GM04503 (cell line): ENCODE data around the gene HMGB1.
A peak's percentile ranks its signal among the peaks of the same experiment; 100 is the strongest.

Source experiments
- DNase-seq: peaks from one replicate; pipeline ENCODE4 v3.0.0-alpha.2; 2012; ENCODE audit warnings: low read depth

Gene HMGB1

DNA sequence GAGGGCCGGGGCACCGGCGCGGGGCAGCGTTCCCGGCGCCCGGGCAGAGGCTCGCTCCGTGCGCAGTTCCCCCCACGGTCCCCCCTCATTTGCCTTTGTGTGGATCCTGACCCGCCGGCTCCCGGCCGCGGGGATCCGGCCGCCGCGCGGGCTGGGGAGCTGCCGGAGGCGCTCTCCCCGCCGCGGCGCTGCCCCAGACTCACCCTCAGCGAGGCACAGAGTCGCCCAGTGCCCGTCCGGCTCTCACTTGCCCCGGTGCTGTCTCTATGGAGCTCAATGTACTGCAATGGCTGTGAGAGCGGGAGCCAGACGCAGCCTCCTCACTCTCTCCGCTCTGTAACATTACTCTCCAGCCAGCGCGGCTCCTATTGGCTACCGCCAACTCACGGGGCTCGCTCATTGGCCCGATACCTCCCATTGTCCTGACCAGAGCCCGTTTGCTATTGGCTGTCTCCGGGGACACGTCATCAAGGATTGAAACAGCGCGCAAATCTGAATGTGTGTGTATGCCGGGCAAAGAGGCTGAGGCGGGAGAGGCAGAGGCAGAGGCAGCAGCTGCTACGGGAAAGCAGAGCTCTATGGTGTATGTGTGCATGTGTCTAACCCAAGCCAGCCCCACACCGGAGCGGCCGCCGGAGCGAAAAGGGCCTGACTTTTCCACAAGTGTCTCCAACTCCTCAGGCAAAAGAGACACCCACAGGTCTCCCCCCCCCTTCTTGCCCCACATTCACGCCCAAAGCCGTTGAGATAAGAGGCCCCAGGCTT lies at the start of gene HMGB1:
HMGB1 (minus strand) TSS at position 344 of the 765 bp plus-strand sequence. CDS start 2,256 bp downstream, outside the sequence.
- DNase-seq = peak; percentile 93

DNA sequence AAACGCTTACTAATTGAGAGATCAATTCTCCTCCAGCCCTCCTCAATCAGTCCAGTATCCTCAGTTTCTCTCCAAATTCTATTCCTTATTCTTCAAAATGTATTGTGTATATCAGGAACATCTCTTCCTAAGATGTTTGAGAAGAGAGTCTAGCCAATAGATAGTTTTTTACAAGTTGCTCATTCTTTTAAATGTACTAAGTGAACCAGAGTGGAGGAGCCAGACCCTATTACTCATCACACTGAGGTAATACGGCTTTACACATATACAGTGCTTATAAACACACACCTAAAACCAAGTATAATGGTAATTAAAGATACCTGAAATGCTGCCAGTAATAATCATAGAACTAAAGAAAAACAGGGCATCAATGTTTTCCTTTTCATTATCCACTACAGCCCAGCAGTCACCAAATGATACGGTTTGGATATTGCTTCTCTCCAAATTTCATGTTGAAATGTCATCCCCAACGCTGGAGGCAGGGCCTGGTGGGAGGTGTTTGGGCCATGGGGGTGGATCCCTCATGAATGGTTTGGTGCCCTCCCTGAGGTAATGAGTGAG lies 45.2 kb upstream of the HMGB1 start:
- DNase-seq = no peak

DNA sequence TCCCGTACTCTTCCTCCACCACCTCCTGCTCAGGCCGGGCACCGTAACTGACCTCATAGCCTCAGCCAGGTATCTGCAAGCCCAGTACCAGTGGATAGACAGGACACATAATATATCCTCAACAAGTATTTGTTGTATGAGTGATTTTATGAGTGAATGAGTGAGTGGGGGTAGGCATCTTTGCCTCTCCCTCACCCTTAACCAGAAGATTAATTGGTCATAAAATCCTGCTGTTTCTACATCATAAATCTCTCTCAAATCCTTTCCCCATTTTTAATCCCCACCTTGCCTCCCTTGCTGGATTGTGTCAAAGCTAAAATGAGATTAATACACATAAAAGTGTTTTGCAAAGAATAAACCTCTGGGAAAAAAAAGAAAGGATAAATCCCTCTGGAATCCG lies 44.4 kb upstream of the HMGB1 start:
- DNase-seq = no peak

DNA sequence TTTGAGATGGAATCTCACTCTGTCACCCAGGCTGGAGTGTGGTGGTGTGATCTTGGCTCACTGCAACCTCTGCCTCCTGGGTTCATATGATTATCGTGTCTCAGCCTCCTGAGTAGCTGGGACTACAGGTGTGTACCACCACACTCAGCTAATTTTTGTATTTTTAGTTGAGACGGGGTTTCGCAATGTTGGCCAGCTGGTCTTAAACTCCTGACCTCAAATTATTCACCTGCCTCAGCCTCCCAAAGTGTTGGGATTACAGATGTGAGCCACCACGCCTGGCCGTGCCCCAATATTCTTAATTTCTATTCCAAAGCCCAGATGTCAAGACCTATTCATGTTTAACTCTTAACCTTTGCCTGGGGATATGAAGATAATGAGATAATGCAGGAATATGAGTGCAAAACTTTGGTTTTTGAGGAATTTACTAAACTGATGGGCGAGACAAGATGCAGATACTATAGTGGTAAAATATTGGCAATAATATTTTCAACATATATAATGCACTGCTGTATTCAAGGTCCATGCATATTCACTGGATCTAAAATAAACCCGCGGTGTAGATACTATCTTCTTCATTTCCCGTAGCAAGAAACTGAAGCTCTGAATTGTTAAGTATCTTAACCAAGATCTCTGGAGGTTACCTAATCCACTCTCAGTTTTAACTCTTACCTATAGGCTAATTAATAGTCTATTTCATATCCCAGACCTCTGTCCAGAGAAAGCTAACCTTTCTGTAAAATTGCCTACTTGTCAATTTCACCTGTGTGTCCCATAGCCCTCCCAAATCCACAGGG lies 43.7 kb upstream of the HMGB1 start:
- no peak for DNase-seq

DNA sequence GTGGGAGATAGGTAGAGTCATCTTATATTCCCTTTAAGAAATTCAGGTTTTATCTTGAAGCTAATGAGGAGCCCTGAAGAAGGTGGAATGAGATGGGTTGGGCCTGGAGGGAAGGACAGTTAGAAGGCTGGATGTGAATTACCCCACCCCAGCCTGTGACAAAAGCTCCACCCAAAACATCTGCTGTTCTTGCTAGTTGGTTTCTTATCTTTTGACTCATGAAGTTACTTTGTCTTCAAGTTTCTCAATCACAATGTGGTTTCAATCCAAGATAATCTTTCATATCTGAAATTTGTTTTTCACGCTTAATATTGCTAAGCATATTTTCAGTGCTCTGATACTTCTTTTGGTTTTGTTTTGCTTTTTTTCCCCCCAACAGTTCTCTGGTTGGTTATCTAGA lies 38.3 kb upstream of the HMGB1 start:
- no peak for DNase-seq

DNA sequence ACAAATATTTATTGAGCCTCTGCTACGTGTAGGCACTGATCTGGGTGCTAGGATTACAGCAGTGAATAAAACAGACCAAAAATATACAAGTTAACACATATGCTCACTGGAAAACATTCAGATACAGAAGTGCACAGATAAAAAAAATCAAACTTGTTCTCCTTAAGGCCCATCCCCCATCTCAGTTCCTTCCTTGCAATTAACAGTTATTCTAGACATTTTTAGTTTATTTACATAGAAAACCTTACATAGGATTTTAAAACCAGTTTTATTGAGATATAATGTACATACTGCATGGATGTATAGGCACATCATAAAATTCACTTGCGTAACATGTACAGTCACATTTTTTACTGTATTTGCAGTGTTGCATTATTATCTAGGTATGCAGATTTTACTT lies 36.5 kb upstream of the HMGB1 start:
- no peak for DNase-seq

DNA sequence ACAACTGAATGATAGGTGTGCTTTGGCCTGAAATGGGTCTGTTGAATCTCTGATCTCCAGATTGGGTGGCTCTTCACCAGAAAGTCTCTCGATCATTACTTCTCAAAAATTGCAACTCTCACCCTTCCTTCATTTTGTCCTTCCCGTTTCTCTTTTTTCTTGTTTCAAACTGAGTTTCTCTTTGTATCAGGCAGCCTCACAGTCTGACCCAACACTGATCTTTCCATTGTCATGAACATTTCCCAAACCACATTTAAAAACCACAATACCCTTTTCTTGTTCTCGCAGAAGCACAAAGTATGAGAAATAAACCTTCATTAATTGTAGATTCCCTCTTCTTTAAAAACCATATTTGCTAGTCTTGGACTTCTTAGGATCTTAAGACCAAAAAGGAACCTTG lies 33.6 kb upstream of the HMGB1 start:
- no peak for DNase-seq

DNA sequence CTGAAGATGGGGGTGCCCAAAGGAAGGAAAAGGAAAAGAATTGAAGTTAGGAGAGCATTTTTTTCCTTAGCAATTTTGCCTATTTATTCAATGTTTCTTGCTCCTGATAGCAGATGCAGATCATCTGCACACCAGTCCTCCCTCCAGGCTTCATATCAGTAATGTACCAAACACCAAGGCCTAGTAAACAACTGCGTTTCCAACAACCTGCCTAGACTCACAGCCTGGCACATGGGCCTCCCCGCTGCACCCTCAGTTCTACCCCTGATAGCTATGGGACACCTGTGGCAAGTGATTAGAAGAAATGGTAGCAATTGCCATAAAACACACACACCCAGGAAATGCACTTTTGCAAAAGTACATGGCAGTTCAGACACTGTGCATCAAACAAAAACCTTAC lies 30.4 kb upstream of the HMGB1 start:
- DNase-seq = no peak

DNA sequence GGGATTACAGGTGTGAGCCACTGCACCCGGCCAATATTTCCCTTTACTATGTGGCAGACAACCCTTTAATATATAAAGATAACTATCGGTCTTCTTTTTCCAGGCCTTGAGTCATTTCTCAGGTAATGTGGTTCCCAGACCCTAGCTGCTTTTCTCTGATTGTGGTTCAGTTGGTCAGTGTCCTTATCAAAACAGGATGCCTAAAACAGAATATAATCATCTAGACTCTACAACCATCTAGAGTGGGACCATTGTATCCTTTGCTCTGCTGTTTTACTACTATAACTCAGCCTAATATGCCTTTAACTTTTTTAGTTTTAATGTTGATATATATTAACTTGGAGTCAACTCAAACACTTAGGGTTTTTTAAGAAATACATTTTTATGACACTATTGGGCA lies 30.0 kb upstream of the HMGB1 start:
- no peak for DNase-seq

DNA sequence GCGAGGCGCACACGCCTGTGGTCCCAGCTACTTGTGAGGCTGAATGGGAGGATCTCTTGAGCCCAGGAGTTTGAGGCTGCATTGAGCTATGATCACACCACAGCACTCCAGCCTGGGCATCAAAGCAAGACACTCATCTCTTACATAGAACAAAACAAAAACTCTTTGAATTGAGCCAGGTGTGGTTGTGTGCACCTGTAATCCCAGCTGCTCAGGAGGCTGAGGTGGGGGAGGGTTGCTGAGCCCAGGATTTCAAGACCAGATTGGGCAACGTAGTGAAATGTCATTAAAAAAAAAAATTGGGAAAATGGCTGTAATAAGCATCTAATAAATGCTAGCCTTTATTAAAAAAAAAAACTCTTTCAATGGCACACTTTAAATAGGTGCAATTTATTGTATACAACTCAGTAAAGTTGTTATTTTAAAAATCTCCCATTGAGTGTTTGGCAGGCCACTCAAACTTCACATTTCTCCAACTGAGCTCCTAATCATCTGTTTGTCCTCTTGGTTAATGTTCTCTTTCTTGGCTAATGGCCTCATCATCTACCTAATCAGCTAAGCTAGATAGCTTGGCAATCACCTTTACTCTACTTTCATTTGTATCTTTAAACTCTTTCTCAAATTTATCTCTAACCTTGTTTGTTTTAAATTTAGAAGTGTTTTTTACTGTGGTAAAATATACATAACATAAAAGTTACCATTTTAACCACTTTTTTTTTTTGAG lies 28.1 kb upstream of the HMGB1 start:
- DNase-seq = no peak

DNA sequence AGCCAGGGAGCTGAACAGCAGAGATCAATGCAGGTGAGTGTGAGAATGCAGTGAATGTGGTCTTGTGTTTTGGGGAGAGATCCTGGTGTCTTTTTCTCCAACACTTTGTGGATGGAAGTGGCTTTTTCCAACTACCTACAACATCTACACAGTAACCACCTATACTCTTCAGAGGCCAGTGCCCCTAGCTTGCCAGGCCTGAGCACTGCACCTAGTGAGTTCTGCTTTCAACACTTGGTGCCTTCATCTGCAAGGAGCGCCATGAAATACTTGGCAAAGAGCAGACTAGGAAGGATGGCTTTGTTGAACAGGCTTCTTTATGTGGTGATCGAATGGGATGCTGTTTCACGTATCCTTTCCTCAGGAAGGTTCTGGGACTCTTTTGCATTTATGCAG lies 21.3 kb upstream of the HMGB1 start:
- no peak for DNase-seq

DNA sequence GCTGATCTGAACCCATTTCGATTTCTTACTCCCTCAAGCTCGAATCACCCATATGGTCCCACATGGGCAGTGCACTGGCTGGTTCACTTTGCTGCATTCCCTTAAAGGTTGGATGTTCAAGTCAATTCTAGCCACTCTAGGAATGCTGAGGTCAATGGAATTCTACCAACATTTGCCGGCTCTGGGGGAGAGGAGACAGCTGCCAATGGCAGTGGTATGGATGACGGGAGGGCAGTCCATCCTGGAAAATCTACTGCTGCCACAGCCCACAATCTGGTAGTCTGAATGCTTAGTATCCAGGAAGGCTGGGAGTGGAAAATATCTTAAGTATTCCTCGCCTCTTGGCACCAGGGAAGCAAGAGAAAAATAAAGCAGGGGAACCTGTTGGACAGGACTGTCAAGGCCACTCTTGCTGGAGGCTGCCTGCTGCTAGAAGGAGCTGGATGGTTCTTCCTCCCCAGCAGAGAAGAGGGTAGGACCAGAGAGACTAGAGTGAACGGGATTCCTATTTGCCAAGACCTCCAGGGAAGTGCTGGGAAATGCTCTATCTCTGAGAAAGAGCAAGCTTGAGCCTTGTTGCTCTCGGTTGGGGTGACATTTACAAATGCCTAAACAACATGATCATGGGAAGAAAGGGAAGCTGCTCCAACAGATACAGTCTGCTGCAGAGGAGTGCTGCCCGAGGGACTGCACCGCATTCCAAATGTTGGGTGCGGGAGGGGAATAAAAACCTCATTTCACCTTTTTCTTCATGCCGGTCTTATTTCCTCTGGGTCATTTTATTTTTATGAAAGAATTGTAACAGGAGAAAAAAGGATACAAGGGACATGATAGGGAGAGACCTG lies 20.7 kb upstream of the HMGB1 start:
- no peak for DNase-seq

DNA sequence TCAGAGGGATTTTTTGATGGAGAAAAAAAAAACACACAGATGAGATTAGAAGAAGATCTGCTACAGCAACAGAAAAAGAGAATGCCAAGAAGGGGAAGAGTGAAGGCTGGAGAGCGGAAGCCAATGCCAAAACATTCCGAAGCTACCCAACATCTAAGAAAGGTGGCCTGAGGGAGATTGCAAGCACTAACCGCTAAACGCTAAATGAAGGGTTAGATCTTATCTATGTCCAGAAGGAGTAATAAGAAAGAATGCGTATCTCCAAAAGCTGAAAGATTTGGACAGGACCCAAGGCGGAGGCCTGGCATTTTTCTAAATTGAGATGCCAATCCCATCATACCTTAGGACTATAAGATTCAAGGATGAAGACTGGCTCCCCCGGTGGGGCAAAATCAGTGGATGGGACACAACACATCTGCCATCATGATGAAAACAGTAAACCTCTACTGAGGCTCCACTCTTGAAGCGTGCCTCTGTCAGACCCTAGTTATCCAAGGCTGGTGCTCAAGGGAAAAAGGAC lies 15.6 kb upstream of the HMGB1 start:
- DNase-seq = no peak

DNA sequence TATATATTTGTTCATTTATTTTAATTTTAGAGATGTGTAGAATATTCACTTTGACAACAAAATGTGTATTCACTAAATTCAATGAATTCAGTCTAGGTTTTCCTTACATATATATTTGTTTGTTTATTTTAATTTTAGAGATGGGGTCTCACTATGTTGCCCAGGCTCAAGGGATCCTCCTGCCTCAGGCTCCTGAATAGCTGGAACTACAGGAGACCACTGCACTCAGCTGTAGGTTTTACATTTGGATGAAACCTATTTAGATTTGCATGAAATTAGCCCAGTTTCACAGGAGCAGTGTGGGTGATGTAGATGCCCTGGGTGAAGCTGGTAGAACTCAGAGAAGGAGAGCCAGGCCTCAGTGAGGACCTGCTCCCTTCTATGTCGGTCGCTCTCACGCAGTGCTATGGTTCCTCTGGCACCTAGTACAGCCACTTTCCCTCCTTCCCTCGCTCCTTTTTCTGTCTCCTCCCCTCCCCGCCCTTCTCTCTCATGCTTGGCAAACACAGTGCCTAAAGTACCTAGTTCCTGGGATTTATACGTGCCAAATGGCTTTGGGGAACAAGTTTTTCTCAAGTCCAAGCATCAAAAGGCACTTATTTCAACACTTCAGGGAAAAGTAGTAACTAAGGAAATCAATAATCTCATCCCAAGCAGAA lies 14.7 kb upstream of the HMGB1 start:
- no peak for DNase-seq

DNA sequence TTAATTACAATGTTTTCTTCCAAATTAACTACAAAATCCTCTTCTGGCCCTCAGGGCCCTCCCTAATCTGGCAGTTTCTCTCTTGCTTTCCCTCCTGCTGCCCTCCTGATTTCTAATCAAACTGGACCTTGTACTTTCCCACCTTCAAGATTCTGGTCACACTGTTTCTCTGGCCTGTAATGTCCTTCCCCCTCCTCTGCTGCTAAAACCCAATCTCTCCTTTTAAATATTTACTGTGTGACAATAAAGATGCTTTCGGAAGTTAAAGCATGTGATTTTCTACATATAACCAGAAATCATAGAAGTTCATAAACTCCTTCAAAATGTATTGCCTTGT lies 14.1 kb upstream of the HMGB1 start:
- DNase-seq = no peak

DNA sequence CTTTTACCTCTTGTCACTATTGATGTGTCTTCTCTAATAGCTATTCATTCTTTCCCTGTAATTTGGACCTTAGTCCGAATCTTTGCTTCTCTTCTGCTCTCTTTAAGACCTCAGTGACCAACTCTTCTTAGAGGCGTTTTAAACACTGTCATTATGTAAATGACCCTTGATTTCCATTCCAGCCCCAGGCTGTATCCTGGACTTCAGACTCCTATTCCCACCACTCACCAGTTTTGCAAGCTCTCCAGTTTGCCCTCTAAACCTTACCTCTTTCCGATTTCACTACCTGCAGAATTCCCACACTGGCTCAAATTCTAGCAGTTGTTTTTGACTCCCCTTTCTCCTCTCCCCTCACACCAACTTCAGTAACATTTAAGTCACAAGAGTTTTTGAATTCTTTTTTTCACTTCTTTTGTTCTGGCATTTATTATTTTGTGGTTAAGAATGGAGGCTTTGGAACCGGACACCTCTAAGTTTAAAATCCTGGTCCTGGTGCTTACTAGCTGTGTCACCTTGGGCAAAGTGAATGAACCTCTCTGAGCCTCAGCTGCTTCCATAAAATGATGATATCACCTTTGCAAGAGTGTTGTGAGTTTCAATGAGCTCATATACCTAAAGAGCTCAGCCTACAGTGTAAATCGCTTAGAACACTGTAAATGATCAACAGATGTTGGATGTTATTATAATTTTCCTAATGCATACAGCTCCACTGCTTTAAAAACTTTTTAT lies 13.6 kb upstream of the HMGB1 start:
- DNase-seq = no peak

DNA sequence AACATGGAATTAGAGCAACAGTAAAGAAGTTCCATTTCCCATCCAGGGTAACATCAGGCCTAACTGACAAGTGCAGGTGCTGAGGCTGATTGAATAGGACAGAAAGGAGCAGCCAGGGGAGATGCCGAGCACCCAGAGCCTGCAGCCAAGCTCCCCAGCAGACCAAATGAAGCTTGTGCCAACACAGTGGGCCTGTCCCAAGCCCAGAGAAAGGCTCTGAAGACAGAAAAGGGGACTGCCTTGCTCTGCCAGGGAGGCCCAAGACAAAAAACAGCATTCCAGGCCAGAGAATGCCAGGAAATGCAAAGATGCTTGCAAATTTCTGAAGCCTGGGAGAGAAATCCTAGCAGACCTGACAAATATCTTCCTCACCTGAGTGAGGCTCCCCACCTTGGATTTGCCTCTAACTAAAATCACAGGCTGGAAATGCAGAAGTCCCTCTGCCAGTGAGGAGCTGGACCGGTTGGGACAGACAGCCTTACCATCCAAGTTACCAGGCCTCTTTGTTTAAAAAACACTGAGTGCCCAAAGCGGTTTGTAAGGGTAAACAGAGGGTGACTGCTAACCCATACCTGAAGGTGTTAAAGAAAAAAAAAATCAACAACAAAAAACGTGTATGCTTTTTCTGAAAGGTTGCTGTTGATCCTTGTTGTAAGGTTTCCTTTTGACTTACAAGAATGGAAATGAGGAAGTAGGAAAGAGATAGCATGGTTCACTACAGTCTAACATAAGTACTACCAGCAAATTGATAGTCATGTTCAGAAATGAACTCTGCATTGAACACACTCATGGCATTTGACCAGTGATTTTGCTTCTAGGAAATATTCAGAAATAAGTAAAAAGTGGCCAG lies 11.8 kb upstream of the HMGB1 start:
- no peak for DNase-seq

DNA sequence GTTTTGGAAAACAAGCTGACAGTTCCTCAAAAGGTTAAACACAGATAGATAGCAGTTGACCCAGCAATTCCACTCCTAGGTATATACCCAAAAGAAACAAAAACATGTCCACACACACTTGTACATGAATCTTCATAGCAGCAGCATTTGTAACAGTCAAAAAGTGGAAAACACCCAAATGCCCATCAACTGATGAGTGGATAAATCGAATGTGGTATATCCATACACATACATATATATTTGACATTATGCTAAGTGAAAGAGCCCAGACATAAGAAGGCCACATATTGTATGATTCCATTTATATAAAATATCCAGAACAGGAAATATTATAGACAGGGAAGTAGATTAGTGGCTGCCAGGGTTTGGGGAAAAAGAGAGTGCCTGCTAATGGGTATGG lies 7.9 kb upstream of the HMGB1 start:
- DNase-seq = no peak

DNA sequence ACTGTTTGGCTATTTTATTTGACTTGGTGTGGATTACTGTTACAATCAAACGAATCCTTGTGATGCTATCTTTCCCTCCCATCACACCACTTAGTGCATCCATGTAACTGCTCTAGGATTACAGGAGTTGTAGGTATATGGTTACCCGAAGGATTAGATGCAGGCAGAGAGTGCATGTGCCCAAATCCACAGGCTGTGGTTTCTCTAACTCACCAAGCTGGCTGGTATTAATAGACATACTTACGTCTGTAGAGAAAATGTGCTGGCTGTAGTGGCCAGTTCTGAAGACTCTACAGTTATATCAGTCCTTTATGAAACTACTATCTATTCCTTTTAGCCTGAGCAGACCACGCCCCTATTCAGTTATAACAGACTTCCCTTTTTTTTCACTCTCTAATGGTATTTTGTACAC lies 1.1 kb upstream of the HMGB1 start:
- no peak for DNase-seq
